ENCODE results near the gene CGB7. TPM values are rescaled to one million over a fixed set of nuclear protein-coding genes. Genes with fewer than 3 reads are reported as not detected.

CGB7 gene
- 0.42 TPM in 1 of 2 replicates, not detected in the other for total RNA-seq
- 0.41 and 0.62 TPM in 2 replicates for polyA plus RNA-seq
- polyA plus RNA-seq (2011; cell fraction: cytosol; rRNA removed) = 0.18 and 0.27 TPM in 2 replicates
- polyA plus RNA-seq (2011; cell fraction: nucleus; rRNA removed) = 0.96 and 1.7 TPM in 2 replicates
- polyA plus RNA-seq (2012) = 0.16 and 0.21 TPM in 2 replicates
- polyA minus RNA-seq = 0.30 TPM in 1 of 2 replicates, not detected in the other
- not detected for polyA minus RNA-seq (2011; cell fraction: cytosol; rRNA and poly(A)+ RNA removed)
- not detected in 2 replicates for polyA minus RNA-seq (2011; cell fraction: nucleus; rRNA and poly(A)+ RNA removed)
- Bru-seq, nascent RNA = not detected
- percentile 13 among the genes with signal in this experiment for BruChase-seq, experiment 1, labeled RNA remaining after a 6-hour chase
- not detected for BruChase-seq, experiment 2, labeled RNA remaining after a 2-hour chase
- long read RNA-seq = 0 reads

DNA sequence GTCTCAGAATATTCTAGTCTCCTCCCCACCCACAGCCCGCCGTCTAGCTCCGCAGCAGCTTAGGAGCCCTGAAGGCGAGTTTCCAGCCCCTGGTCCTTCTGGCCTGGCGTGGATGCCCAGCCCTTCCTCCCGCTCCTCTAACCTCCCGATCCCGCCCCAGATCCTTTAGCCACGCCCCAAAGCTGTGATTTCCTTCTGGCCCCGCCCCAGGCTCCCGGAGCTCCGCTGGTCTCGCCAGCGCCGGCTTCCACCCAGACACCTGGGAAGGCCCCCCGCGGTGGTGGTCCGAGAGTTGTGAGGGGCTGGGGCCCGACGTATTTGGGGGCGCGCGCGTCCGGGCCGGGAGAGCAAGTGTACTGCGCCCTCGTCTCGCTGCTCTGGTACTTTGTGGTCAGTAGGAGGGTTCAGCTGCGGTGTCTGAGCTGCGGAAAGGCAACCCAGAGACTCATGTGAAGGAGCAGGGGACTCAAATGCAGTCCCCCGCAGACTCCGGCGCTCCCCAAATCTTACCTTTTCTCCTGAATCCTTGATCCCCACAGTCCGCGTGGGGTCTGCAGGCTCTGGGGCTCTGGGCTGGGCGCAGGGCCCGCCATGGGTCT is at the start of gene CGB7:
Gene CGB7 (minus strand): TSS at position 114 of the 599 bp plus-strand sequence. CDS start 2,374 bp downstream, outside the sequence.
- TF ChIP-seq POLR2AphosphoS5 (IDR thresholded peaks at IDR 0.05; ENCODE audit: insufficient read depth, low read depth, low read length) (no peak), GATA2 (IDR thresholded peaks at IDR 0.05; ENCODE audit: insufficient read depth, insufficient read length, low read depth, low read length) (no peak), FOS (IDR thresholded peaks at IDR 0.05; ENCODE audit: borderline replicate concordance, insufficient read depth, low read length) (no peak), EZH2 (IDR thresholded peaks at IDR 0.05; ENCODE audit: borderline replicate concordance, low read depth, low read length, severe bottlenecking) (no peak), POLR2A (IDR thresholded peaks at IDR 0.05; ENCODE audit: low read depth, low read length) (no peak), MYC (IDR thresholded peaks at IDR 0.05; ENCODE audit: low read depth, low read length) (no peak), JUN (IDR thresholded peaks at IDR 0.05; ENCODE audit: borderline replicate concordance, insufficient read depth, insufficient read length, low read depth) (no peak)
- TF ChIP-seq, protein P1, sequence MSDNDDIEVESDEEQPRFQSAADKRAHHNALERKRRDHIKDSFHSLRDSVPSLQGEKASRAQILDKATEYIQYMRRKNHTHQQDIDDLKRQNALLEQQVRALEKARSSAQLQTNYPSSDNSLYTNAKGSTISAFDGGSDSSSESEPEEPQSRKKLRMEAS (IDR thresholded peaks at IDR 0.05; ENCODE audit: insufficient read depth, insufficient read length) = no peak
- TF ChIP-seq, protein P2, sequence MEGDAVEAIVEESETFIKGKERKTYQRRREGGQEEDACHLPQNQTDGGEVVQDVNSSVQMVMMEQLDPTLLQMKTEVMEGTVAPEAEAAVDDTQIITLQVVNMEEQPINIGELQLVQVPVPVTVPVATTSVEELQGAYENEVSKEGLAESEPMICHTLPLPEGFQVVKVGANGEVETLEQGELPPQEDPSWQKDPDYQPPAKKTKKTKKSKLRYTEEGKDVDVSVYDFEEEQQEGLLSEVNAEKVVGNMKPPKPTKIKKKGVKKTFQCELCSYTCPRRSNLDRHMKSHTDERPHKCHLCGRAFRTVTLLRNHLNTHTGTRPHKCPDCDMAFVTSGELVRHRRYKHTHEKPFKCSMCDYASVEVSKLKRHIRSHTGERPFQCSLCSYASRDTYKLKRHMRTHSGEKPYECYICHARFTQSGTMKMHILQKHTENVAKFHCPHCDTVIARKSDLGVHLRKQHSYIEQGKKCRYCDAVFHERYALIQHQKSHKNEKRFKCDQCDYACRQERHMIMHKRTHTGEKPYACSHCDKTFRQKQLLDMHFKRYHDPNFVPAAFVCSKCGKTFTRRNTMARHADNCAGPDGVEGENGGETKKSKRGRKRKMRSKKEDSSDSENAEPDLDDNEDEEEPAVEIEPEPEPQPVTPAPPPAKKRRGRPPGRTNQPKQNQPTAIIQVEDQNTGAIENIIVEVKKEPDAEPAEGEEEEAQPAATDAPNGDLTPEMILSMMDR (IDR thresholded peaks at IDR 0.05; ENCODE audit: extremely low read depth in 1 of 2, insufficient read depth in 1 of 2, low read depth in 1 of 2, low read length in 2 of 2) = no peak
- Histone ChIP-seq H3K36me3 (ENCODE audit: control insufficient read depth in 2 of 2, extremely low read depth in 1 of 2, insufficient read depth in 2 of 2, low read length in 2 of 2) (no peaks in the 10 kb centered on the region), H3K9me3 (replicated peaks; ENCODE audit: control insufficient read depth, insufficient read depth, low read length) (no peaks in the 10 kb centered on the region), H3K27ac (ENCODE audit: insufficient read depth, low read depth, low read length) (no peak within 1 kb of the TSS), H4K20me1 (replicated peaks; ENCODE audit: control insufficient read depth, extremely low read depth, insufficient read depth, low read length) (no peaks in the 10 kb centered on the region), H3K27me3 (ENCODE audit: control insufficient read depth in 2 of 2, insufficient read depth in 2 of 2, low read length in 2 of 2) (no peaks in the 10 kb centered on the region), H3K79me2 (ENCODE audit: control insufficient read depth, insufficient read depth, low read length) (no peaks in the 10 kb centered on the region), H3K9ac (replicated peaks; ENCODE audit: extremely low read depth, insufficient read depth, low read length) (no peak within 1 kb of the TSS), H3K9me1 (replicated peaks; ENCODE audit: control insufficient read depth, extremely low read depth, insufficient read depth, low read length) (no peaks in the 10 kb centered on the region), H2AFZ (ENCODE audit: low read depth, low read length) (peak within 1 kb of the TSS; percentile 91), H3K4me3 (replicated peaks in 1 of 3; ENCODE audit: insufficient read depth in 1 of 3, low read depth in 1 of 3, low read length in 3 of 3) (peak within 1 kb of the TSS in 2 of 3 experiments; percentile 30 to 55), H3K4me2 (ENCODE audit: insufficient read depth, low read length) (peak within 1 kb of the TSS; percentile 66), H3K4me1 (ENCODE audit: control insufficient read depth, extremely low read depth, insufficient read depth, low read length) (peaks cover 11% of the 10 kb centered on the region)
- FAIRE-seq = peak; percentile 87
- intact Hi-C loops (cut with micrococcal nuclease) = loop anchor here (1.0 kb wide), 1 partner anchor 10 kb away; no protein-coding TSS in a partner anchor
- no TSS peak for BruUV-seq (replicated peaks)
- peak; percentile 54 for DNase-seq (ENCODE audit: low read depth, low spot score)
- ChIA-PET POLR2A (interaction anchor here (0.6 kb wide), 1 partner anchor 177 kb away, joined by 3 read pairs; no protein-coding TSS in a partner anchor), CTCF (interaction anchor here (0.8 to 1.8 kb wide), 10 partner anchors 9 to 168 kb away, joined by 3 to 9 read pairs (median 4); no protein-coding TSS in a partner anchor)
- dilution Hi-C loops (cut with MboI; ENCODE audit: extremely low pct_ligation_motif_present, low sequenced_read_pairs) = no loop called here

Measured in endothelial cell of umbilical vein (primary cell).